H9 (cell line): ENCODE results near the gene DTNBP1. TPM values are rescaled to one million over a fixed set of nuclear protein-coding genes. Genes with fewer than 3 reads are reported as not detected.

ENCODE experiments used
- DNase-seq: peaks from one replicate; pipeline ENCODE4 v3.0.0-alpha.2; 2017
- H2AFZ ChIP-seq: one replicate; pipeline ENCODE4 v1.6.1; 2013; ENCODE audit warnings: mild to moderate bottlenecking, low read length, control low read depth, moderate library complexity
- H2AK5ac ChIP-seq: 2 replicates; pipeline ENCODE4 v1.6.1; 2013; ENCODE audit warnings: low read length, control low read depth, mixed read lengths; ENCODE audit not compliant: insufficient read length
- H2BK120ac ChIP-seq: one replicate; pipeline ENCODE4 v1.6.1; 2013; ENCODE audit warnings: low read depth, mild to moderate bottlenecking, low read length, control low read depth, inconsistent platforms; ENCODE audit not compliant: poor library complexity, severe bottlenecking
- H2BK12ac ChIP-seq: 2 replicates; pipeline ENCODE4 v1.6.1; 2013; ENCODE audit warnings: low read length, control low read depth, mixed read lengths, low read depth; ENCODE audit not compliant: insufficient read length
- H2BK15ac ChIP-seq: 2 replicates; pipeline ENCODE4 v1.6.1; 2013; ENCODE audit warnings: low read depth, low read length, control low read depth
- H2BK20ac ChIP-seq: one replicate; pipeline ENCODE4 v1.6.1; 2013; ENCODE audit warnings: low read depth, mild to moderate bottlenecking, low read length, control low read depth, inconsistent platforms; ENCODE audit not compliant: poor library complexity, severe bottlenecking
- H2BK5ac ChIP-seq: 2 replicates; pipeline ENCODE4 v1.6.1; 2013; ENCODE audit warnings: low read length, control low read depth, mixed read lengths; ENCODE audit not compliant: insufficient read length
- H3K14ac ChIP-seq: 2 replicates; pipeline ENCODE4 v1.6.1; 2013; ENCODE audit warnings: low read length, control low read depth; ENCODE audit not compliant: insufficient read depth
- H3K18ac ChIP-seq: 2 replicates; pipeline ENCODE4 v1.6.1; 2013; ENCODE audit warnings: low read depth, mild to moderate bottlenecking, mixed read lengths, low read length, control low read depth; ENCODE audit not compliant: insufficient read length
- H3K23ac ChIP-seq: 2 replicates; pipeline ENCODE4 v1.6.1; 2013; ENCODE audit warnings: low read length, control low read depth, mixed read lengths, low read depth; ENCODE audit not compliant: insufficient read length
- H3K23me2 ChIP-seq: 2 replicates; pipeline ENCODE4 v1.6.1; 2013; ENCODE audit warnings: low read depth, mild to moderate bottlenecking, mixed read lengths, low read length, control low read depth; ENCODE audit not compliant: insufficient read length, poor library complexity, severe bottlenecking
- H3K27ac ChIP-seq: 2 replicates; pipeline ENCODE4 v1.5.1; 2013; ENCODE audit warnings: low read length, control low read depth, mixed read lengths, low read depth; ENCODE audit not compliant: insufficient read length
- H3K27me3 ChIP-seq: 2 replicates; pipeline ENCODE4 v1.6.1; 2013; ENCODE audit warnings: low read length, control low read depth, inconsistent platforms; ENCODE audit not compliant: insufficient read depth
- H3K4ac ChIP-seq: 2 replicates; pipeline ENCODE4 v1.6.1; 2013; ENCODE audit warnings: low read depth, mild to moderate bottlenecking, control low read depth, inconsistent platforms, low read length, moderate library complexity
- H3K4me1 ChIP-seq: 2 replicates; pipeline ENCODE4 v1.6.1; 2013; ENCODE audit warnings: low read length, control low read depth, inconsistent platforms; ENCODE audit not compliant: insufficient read depth
- H3K4me2 ChIP-seq: 2 replicates; pipeline ENCODE4 v1.6.1; 2013; ENCODE audit warnings: low read length, control low read depth, mixed read lengths; ENCODE audit not compliant: insufficient read length, insufficient read depth
- H3K56ac ChIP-seq: 2 replicates; pipeline ENCODE4 v1.6.1; 2013; ENCODE audit warnings: low read depth, mild to moderate bottlenecking, mixed read lengths, low read length, control low read depth; ENCODE audit not compliant: insufficient read length
- H3K79me1 ChIP-seq: 2 replicates; pipeline ENCODE4 v1.6.1; 2013; ENCODE audit warnings: low read depth, mild to moderate bottlenecking, moderate library complexity, low read length, control low read depth, inconsistent platforms; ENCODE audit not compliant: insufficient read depth, poor library complexity, severe bottlenecking
- H3K79me2 ChIP-seq: 2 replicates; pipeline ENCODE4 v1.6.1; 2013; ENCODE audit warnings: low read length, control low read depth, inconsistent platforms; ENCODE audit not compliant: insufficient read depth
- H3K9ac ChIP-seq: 2 replicates; pipeline ENCODE4 v1.6.1; 2013; ENCODE audit warnings: low read length, control low read depth, mixed read lengths; ENCODE audit not compliant: insufficient read length; ENCODE audit errors: extremely low read depth
- H3K9me3 ChIP-seq: one replicate; pipeline ENCODE4 v1.6.1; 2013; ENCODE audit warnings: low read depth, low read length, inconsistent platforms; ENCODE audit not compliant: control insufficient read depth
- H3T11ph ChIP-seq: one replicate; pipeline ENCODE4 v1.6.1; 2013; ENCODE audit warnings: mild to moderate bottlenecking, low read length, control low read depth, inconsistent platforms
- H4K20me1 ChIP-seq: one replicate; pipeline ENCODE4 v1.6.1; 2013; ENCODE audit not compliant: control insufficient read depth, insufficient read length, insufficient read depth
- H4K5ac ChIP-seq: 2 replicates; pipeline ENCODE4 v1.6.1; 2013; ENCODE audit warnings: low read depth, mild to moderate bottlenecking, mixed read lengths, low read length, control low read depth; ENCODE audit not compliant: insufficient read length
- H4K8ac ChIP-seq: replicated peaks from 2 replicates; pipeline ENCODE4 v1.6.1; 2013; ENCODE audit warnings: low read length, control low read depth, mixed read lengths, low read depth; ENCODE audit not compliant: insufficient read length
- H4K91ac ChIP-seq: 2 replicates; pipeline ENCODE4 v1.6.1; 2013; ENCODE audit warnings: low read depth, mild to moderate bottlenecking, moderate library complexity, mixed read lengths, low read length, control low read depth; ENCODE audit not compliant: insufficient read length
- H3K27ac Mint-ChIP-seq, 3 experiments: 2 replicates in 2 of 3; 3 replicates in 1 of 3; pipeline ENCODE4 v1.8.0; 2020 to 2021; ENCODE audit warnings: mixed read lengths in 3 of 3, mild to moderate bottlenecking in 1 of 3, moderate library complexity in 1 of 3
- H3K27me3 Mint-ChIP-seq: 2 replicates; pipeline ENCODE4 v1.8.0; 2021; ENCODE audit warnings: low read depth, mild to moderate bottlenecking, moderate library complexity, mixed read lengths
- H3K36me3 Mint-ChIP-seq, 3 experiments: 2 replicates in 2 of 3; 3 replicates in 1 of 3; pipeline ENCODE4 v1.8.0; 2020 to 2021; ENCODE audit warnings: low read depth in 3 of 3, mixed read lengths in 3 of 3; ENCODE audit not compliant: insufficient read depth in 1 of 3
- H3K4me1 Mint-ChIP-seq, 2 experiments: 2 replicates each; pipeline ENCODE4 v1.8.0; 2020; ENCODE audit warnings: mixed read lengths in 2 of 2
- H3K4me3 Mint-ChIP-seq, 2 experiments: 2 replicates in 1 of 2; 3 replicates in 1 of 2; pipeline ENCODE4 v1.8.0; 2020 to 2021; ENCODE audit warnings: mild to moderate bottlenecking in 2 of 2, mixed read lengths in 2 of 2, moderate library complexity in 1 of 2
- H3K9me3 Mint-ChIP-seq, 2 experiments: 2 replicates in 1 of 2; 3 replicates in 1 of 2; pipeline ENCODE4 v1.8.0; 2020; ENCODE audit warnings: mild to moderate bottlenecking in 2 of 2, mixed read lengths in 2 of 2, moderate library complexity in 1 of 2
- CTCF ChIP-seq: fragments of 200-600 bp; sonication (generic); conservative IDR thresholded peaks from 3 replicates; pipeline ENCODE4 v1.8.0; 2021; ENCODE audit warnings: antibody characterized with exemption, mild to moderate bottlenecking
- WGBS: extraction: QIAGEN DNeasy Blood & Tissue Kit; methylation state at CpG from one replicate; pipeline ENCODE4 v1.1.7; 2013; ENCODE audit warnings: missing lambda C conversion rate, low lambda C conversion rate, mixed read lengths; ENCODE audit not compliant: insufficient read length; ENCODE audit errors: extremely low coverage; 5-methylcytosine and 5-hydroxymethylcytosine counted together
- total RNA-seq: library from RNA; stranded (reverse); gene quantifications from 2 replicates; pipeline ENCODE4 v1.2.1, GENCODE V29; 2021

The DTNBP1 gene
- total RNA-seq, 1 experiment from 2014 or later = 12.9 TPM

- no peak overlapping the region for H3K23ac ChIP-seq
- no peak overlapping the region for H3K4me2 ChIP-seq
- H3K9me3 Mint-ChIP-seq = peaks cover 0 to 2% of the 10 kb centered on the region in 2 experiments; a peak in 2 of 5 replicates
- peaks cover 0 to 4% (median 4%) of the 10 kb centered on the region in 3 experiments; a peak in 4 of 7 replicates for H3K36me3 Mint-ChIP-seq
- H2BK15ac ChIP-seq = no peak overlapping the region
- no peaks in the 10 kb centered on the region for H3K9me3 ChIP-seq
- WGBS = no CpG with 5 or more reads among the region's 7 CpGs
- no peak overlapping the region for H4K91ac ChIP-seq
- H3K4me3 Mint-ChIP-seq = no peak overlapping the region
- H3K79me2 ChIP-seq = 0 out of 2 replicates have a peak, but pooled peaks cover 1% of the 10 kb centered on the region
- H2BK120ac ChIP-seq = no peak overlapping the region
- no peak overlapping the region for H4K8ac ChIP-seq
- no peak overlapping the region for H3K14ac ChIP-seq
- no peak overlapping the region for H3K9ac ChIP-seq
- no peak overlapping the region for H2AK5ac ChIP-seq
- no peak overlapping the region for H3K27ac ChIP-seq
- no peak overlapping the region for H3K27ac Mint-ChIP-seq
- H3T11ph ChIP-seq = no peak overlapping the region
- TF ChIP-seq CTCF = no peak
- no peaks in the 10 kb centered on the region for H4K20me1 ChIP-seq
- H2BK12ac ChIP-seq = no peak overlapping the region
- no peaks in the 10 kb centered on the region for H3K23me2 ChIP-seq
- H3K18ac ChIP-seq = no peak overlapping the region
- H2BK5ac ChIP-seq = no peak overlapping the region
- no peak overlapping the region for H2AFZ ChIP-seq
- no peak overlapping the region for H3K56ac ChIP-seq
- H3K27me3 ChIP-seq = peaks cover 9% of the 10 kb centered on the region; the same call in 1 of the 2 replicates
- H4K5ac ChIP-seq = no peak overlapping the region
- H3K27me3 Mint-ChIP-seq = peaks cover 14% of the 10 kb centered on the region
- H2BK20ac ChIP-seq = no peak overlapping the region
- no peak overlapping the region for H3K4ac ChIP-seq
- peaks cover 7% of the 10 kb centered on the region; the same call in 1 of the 2 replicates for H3K4me1 ChIP-seq
- H3K79me1 ChIP-seq = peaks cover 2% of the 10 kb centered on the region
- no peak for DNase-seq
- H3K4me1 Mint-ChIP-seq = peaks cover 23 to 28% of the 10 kb centered on the region in 2 experiments
Measured at GRCh38 chr6:15659181-15659580, 3.6 kb downstream of the DTNBP1 start.
